HUES6 (cell line): Measurements from ENCODE around the gene CNN2.

ENCODE experiments used
- H3K27ac ChIP-seq: 2 replicates; pipeline ENCODE4 v1.7.0; 2013; ENCODE audit warnings: low read depth, mild to moderate bottlenecking, low read length, inconsistent platforms
- H3K27me3 ChIP-seq: 2 replicates; pipeline ENCODE4 v1.6.1; 2013; ENCODE audit warnings: low read length; ENCODE audit not compliant: control insufficient read depth, insufficient read depth
- H3K36me3 ChIP-seq: 2 replicates; pipeline ENCODE4 v1.6.1; 2013; ENCODE audit warnings: low read length; ENCODE audit not compliant: control insufficient read depth, insufficient read depth
- H3K4me1 ChIP-seq: 2 replicates; pipeline ENCODE4 v1.6.1; 2013; ENCODE audit warnings: low read length; ENCODE audit not compliant: control insufficient read depth, insufficient read depth
- H3K4me3 ChIP-seq: 2 replicates; pipeline ENCODE4 v1.5.1; 2013; ENCODE audit warnings: low read depth, low read length
- H3K9ac ChIP-seq: one replicate; pipeline ENCODE4 v1.6.1; 2013; ENCODE audit warnings: mild to moderate bottlenecking, low read length
- H3K9me3 ChIP-seq: 2 replicates; pipeline ENCODE4 v1.6.1; 2013; ENCODE audit warnings: low read depth, low read length; ENCODE audit not compliant: control insufficient read depth, insufficient read depth

The CNN2 gene

DNA sequence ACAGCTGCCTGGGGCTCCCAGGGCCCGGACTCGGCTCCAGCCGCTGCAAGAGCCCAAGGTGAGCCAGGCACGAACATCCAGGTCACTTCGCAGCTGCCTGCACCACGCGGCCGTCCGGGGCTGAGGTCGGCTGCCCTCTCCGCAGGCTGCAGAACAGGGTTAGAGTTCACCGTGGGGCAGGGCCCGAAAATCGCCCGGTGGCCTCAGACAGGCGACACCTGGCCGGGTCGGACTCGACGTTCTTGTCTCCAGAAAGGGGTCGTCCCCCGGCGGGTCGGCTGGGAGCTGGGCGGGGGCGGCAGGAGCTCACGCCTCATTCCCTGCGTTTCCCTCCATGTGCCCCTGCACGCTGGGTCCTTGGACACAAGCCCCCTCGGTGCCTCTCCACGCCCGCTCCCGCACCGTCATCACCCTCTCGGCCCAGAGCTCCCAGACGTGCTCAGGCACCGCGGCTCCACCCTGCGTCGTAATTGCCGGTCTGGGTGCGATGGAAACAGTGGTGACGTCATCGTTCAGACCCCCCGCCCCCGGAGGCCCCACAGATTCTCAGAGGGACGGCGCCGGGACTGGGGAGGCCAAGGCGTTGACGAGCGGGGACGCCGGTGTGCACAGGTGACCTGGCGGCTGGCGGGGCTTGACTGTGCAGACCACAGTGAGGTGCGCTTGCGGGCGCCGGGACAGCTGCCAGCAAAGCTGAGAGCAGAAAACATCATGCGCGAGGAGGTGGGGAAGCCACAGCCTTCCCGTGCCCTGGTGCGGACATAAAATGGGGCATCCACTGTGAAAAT is 30.2 kb upstream of the CNN2 start:
- Histone ChIP-seq H3K9me3 (no peaks in the 10 kb centered on the region), H3K4me3 (peak overlapping the region; percentile 22; the same call in 1 of the 2 replicates), H3K4me1 (peaks cover 9% of the 10 kb centered on the region), H3K27me3 (peaks cover 53% of the 10 kb centered on the region), H3K27ac (no peak overlapping the region), H3K36me3 (peaks cover 10% of the 10 kb centered on the region), H3K9ac (no peak overlapping the region)

GRCh38 chr19:998064-998463 is 28.3 kb upstream of the CNN2 start:
- H3K4me3 ChIP-seq = no peak overlapping the region
- H3K36me3 ChIP-seq = peaks cover 7% of the 10 kb centered on the region
- H3K9me3 ChIP-seq = no peaks in the 10 kb centered on the region
- no peak overlapping the region for H3K27ac ChIP-seq
- H3K27me3 ChIP-seq = peaks cover 62% of the 10 kb centered on the region
- H3K9ac ChIP-seq = no peak overlapping the region
- H3K4me1 ChIP-seq = peaks cover 9% of the 10 kb centered on the region

DNA sequence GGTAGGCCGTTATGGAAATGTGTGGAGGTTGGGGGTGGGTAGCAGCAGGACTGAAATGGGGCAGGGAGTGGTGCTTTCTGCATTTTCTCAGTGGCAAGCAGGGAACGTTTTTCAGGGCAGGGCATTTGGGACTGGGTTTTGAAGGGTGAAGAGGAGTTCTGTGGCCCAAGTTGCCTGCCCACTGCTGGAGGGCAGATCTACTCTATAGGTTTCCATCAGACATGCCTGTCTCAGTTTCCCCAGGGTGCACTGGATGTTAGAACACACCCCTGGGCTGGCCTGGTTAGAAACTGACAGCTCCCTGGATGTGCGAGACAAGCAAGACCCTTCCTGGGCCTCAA is 27.1 kb upstream of the CNN2 start:
- H3K4me3 ChIP-seq = no peak overlapping the region
- H3K27ac ChIP-seq = no peak overlapping the region
- no peaks in the 10 kb centered on the region; the same call in 1 of the 2 replicates for H3K36me3 ChIP-seq
- peaks cover 68% of the 10 kb centered on the region for H3K27me3 ChIP-seq
- H3K9ac ChIP-seq = no peak overlapping the region
- H3K4me1 ChIP-seq = peaks cover 9% of the 10 kb centered on the region
- no peaks in the 10 kb centered on the region for H3K9me3 ChIP-seq

GRCh38 chr19:1000095-1000494 is 26.3 kb upstream of the CNN2 start, which contains the start of gene GRIN3B:
GRIN3B (plus strand) TSS chr19:1000419; CDS start chr19:1000438, 19 bp downstream.
- Histone ChIP-seq H3K4me1 (peaks cover 9% of the 10 kb centered on the region), H3K9me3 (no peaks in the 10 kb centered on the region), H3K36me3 (no peaks in the 10 kb centered on the region; the same call in 1 of the 2 replicates), H3K27ac (no peak within 1 kb of the TSS), H3K27me3 (peaks cover 68% of the 10 kb centered on the region), H3K9ac (no peak within 1 kb of the TSS), H3K4me3 (peak within 1 kb of the TSS; percentile 67)

GRCh38 chr19:1000591-1001537 is 25.5 kb upstream of the CNN2 start:
- H3K36me3 ChIP-seq = no peaks in the 10 kb centered on the region
- no peak overlapping the region for H3K27ac ChIP-seq
- peaks cover 8% of the 10 kb centered on the region for H3K4me1 ChIP-seq
- peak overlapping the region; percentile 60 for H3K4me3 ChIP-seq
- H3K9me3 ChIP-seq = no peaks in the 10 kb centered on the region
- no peak overlapping the region for H3K9ac ChIP-seq
- peaks cover 64% of the 10 kb centered on the region for H3K27me3 ChIP-seq

DNA sequence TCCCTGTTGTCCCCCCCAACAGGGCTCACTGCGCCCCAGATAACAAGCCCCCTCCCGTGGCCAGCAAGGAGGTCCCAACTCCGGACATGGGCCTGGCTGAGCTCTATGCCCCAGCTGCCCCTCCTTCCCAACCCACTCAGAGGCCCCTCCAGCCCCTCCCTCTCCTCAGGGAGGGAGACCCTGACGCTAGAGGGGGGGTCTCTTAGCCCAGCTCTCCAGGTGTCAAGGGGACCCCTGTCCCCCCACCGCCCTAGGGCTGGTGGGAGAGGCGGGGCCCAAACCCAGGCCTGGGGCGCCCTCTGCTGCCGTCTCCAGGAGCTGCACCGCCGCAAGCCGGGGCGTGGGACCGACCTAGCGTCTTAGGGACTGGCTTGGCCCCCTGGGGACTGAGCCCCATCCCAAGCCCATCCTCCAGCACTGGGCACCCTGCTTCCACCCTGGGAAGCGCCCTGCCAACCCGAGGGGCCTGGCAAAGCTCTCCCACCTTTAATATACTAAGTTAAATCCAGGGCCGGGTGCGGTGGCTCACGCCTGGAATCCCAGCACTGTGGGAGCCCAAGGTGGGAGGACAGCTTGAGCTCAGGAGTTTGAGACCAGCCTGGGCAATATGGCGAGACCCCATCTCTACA is 24.8 kb upstream of the CNN2 start:
- Histone ChIP-seq H3K4me1 (0 out of 2 replicates have a peak, but pooled peaks cover under 1% of the 10 kb centered on the region), H3K4me3 (peak overlapping the region; percentile 60), H3K27me3 (peaks cover 56% of the 10 kb centered on the region), H3K36me3 (no peaks in the 10 kb centered on the region), H3K27ac (no peak overlapping the region), H3K9me3 (no peaks in the 10 kb centered on the region), H3K9ac (no peak overlapping the region)

DNA sequence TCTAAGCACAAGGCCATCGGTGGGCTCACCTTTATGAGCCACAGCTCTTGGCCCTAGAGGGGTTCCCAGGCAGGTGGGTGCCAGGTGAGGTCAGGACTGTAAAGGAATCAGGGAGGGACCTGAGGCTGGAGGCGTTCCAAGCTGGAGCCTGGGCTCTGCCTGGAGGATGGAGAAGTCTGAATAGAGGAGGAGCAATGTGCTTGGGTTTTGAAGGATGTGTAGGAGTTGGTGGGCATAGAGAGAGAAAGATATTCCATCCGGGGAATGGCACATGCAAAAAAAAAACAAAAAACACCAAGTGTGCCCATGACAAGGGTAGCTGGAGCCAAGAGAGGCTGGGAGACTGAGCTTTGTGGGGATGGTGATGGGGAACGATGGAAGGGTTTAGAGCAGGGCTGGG is 23.8 kb upstream of the CNN2 start:
- Histone ChIP-seq H3K9me3 (no peaks in the 10 kb centered on the region), H3K27ac (no peak overlapping the region), H3K36me3 (no peaks in the 10 kb centered on the region), H3K4me1 (no peaks in the 10 kb centered on the region), H3K4me3 (no peak overlapping the region), H3K9ac (no peak overlapping the region), H3K27me3 (peaks cover 48% of the 10 kb centered on the region)

DNA sequence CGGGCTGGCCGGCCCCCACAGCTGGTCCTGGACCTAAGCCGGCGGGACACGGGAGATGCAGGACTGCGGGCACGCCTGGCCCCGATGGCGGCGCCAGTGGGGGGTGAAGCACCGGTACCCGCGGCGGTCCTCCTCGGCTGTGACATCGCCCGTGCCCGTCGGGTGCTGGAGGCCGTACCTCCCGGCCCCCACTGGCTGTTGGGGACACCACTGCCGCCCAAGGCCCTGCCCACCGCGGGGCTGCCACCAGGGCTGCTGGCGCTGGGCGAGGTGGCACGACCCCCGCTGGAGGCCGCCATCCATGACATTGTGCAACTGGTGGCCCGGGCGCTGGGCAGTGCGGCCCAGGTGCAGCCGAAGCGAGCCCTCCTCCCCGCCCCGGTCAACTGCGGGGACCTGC is 23.1 kb upstream of the CNN2 start:
- Histone ChIP-seq H3K4me3 (no peak overlapping the region), H3K27me3 (peaks cover 41% of the 10 kb centered on the region), H3K9me3 (no peaks in the 10 kb centered on the region), H3K4me1 (no peaks in the 10 kb centered on the region), H3K36me3 (peaks cover under 1% of the 10 kb centered on the region; the same call in 1 of the 2 replicates), H3K27ac (no peak overlapping the region), H3K9ac (no peak overlapping the region)

DNA sequence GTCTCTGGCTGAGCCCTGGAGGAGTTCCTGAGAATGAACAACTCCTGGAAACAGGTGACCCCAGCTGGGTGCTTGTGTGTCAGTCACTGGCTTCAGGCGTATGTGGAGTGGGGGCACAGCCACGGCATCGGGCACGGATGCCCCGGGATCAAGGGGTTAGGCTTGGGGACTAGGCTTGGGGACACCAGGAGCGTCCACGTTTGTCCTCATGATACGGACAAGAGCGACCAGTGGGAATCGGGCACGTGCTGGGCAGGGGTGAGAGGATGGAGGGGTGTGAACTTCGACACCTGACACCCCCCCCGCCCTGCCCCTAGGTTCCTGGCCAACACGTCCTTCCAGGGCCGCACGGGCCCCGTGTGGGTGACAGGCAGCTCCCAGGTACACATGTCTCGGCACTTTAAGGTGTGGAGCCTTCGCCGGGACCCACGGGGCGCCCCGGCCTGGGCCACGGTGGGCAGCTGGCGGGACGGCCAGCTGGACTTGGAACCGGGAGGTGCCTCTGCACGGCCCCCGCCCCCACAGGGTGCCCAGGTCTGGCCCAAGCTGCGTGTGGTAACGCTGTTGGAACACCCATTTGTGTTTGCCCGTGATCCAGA is 22.1 kb upstream of the CNN2 start:
- Histone ChIP-seq H3K9ac (no peak overlapping the region), H3K4me1 (no peaks in the 10 kb centered on the region), H3K27me3 (peaks cover 31% of the 10 kb centered on the region)

GRCh38 chr19:1004803-1005664 is 21.4 kb upstream of the CNN2 start:
- Histone ChIP-seq H3K9ac (no peak overlapping the region), H3K27ac (no peak overlapping the region), H3K9me3 (no peaks in the 10 kb centered on the region), H3K4me3 (no peak overlapping the region), H3K36me3 (peaks cover 13% of the 10 kb centered on the region), H3K27me3 (peaks cover 26% of the 10 kb centered on the region), H3K4me1 (no peaks in the 10 kb centered on the region)

More for the DNA sequence above, 22.1 kb upstream of the CNN2 start:
- Histone ChIP-seq H3K9me3 (no peaks in the 10 kb centered on the region), H3K36me3 (peaks cover 6% of the 10 kb centered on the region), H3K4me3 (no peak overlapping the region), H3K27ac (no peak overlapping the region)
